KOPT-K1 (cell line): Measurements from ENCODE around the gene SULT4A1.
"Not testable (repeated sequence)": the region's sequence is repeated elsewhere in the genome, so short reads cannot be mapped to it uniquely, and the experiment has no call there.

ENCODE experiments used
- H3K27ac ChIP-seq: fragments of 200-600 bp; sonication (generic); 2 replicates; pipeline ENCODE4 v1.5.1; 2016; ENCODE audit warnings: antibody characterized with exemption, mild to moderate bottlenecking, low read depth, low read length; ENCODE audit not compliant: poor library complexity, severe bottlenecking
- H3K36me3 ChIP-seq: fragments of 200-600 bp; sonication (generic); 2 replicates; pipeline ENCODE4 v1.5.1; 2017; ENCODE audit warnings: antibody characterized with exemption, mild to moderate bottlenecking, low read length, moderate library complexity; ENCODE audit not compliant: insufficient read depth
- H3K9me3 ChIP-seq: fragments of 200-600 bp; sonication (generic); 2 replicates; pipeline ENCODE4 v1.5.1; 2017; ENCODE audit warnings: antibody characterized with exemption, low read length, mild to moderate bottlenecking; ENCODE audit not compliant: insufficient read depth, poor library complexity, severe bottlenecking

SULT4A1 gene, protein sequence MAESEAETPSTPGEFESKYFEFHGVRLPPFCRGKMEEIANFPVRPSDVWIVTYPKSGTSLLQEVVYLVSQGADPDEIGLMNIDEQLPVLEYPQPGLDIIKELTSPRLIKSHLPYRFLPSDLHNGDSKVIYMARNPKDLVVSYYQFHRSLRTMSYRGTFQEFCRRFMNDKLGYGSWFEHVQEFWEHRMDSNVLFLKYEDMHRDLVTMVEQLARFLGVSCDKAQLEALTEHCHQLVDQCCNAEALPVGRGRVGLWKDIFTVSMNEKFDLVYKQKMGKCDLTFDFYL

DNA sequence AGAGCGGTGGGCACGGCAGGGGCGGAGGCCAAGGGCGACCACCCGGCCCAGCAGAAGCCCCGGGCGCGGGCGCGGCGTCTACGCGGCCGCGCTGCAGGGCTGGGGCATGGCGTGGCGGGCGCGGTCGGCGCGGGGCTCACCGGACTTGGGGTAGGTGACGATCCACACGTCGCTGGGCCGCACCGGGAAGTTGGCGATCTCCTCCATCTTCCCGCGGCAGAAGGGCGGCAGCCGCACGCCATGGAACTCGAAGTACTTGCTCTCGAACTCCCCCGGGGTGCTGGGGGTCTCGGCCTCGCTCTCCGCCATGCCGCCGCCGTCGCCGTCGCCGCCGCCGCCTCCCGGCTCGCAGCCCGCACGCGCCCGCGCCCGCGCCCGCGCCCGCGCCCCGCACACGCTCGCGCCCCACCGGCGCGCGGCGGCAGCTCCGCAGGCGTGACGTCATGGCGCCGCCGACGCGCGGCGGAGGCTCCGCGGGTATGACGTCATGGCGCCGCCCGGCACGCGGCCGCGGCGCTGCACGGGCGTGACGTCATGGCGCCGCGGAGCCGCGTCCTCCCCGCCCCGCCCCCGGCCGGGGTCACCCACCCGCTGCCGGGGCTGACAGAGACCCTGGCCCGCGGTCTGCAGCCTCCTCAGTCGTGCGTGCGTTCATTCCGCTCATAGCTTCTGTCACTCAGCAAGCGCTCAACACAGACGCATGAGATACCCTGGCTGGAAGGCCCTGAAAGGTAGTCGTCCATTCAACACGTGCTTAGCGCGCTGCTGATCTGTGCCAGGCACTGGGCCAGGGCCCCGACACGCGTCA lies at the start of gene SULT4A1:
Gene SULT4A1, minus strand, starts transcription at position 440 of the 808 bp plus-strand sequence. Its CDS starts 131 bp downstream, at position 309.
- H3K27ac ChIP-seq, result no peak within 1 kb of the TSS
- H3K9me3 ChIP-seq, result no peaks in the 10 kb centered on the region
- no peaks in the 10 kb centered on the region for H3K36me3 ChIP-seq

DNA sequence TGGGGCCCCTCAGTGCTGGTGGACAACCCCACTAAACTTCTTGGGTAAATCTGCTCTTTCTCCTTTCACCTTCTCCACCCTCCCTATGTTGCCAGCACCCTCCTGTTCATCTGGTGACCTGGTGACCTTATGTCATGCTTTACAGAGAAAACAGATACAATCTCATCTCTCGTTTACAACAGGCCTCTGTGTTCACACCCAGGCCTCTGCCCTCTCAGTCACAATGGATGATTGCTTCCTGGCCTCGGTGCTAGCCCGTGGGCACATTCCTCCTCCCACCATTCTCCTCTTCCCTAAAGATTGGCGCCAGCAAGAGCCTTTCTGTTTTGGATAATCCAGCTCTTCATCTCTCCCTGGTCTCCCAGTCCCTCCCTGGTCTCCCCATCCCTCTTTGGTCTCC lies 49.0 kb upstream of the SULT4A1 start:
- no peaks in the 10 kb centered on the region for H3K36me3 ChIP-seq
- H3K9me3 ChIP-seq, result no peaks in the 10 kb centered on the region
- H3K27ac ChIP-seq, result no peak overlapping the region

DNA sequence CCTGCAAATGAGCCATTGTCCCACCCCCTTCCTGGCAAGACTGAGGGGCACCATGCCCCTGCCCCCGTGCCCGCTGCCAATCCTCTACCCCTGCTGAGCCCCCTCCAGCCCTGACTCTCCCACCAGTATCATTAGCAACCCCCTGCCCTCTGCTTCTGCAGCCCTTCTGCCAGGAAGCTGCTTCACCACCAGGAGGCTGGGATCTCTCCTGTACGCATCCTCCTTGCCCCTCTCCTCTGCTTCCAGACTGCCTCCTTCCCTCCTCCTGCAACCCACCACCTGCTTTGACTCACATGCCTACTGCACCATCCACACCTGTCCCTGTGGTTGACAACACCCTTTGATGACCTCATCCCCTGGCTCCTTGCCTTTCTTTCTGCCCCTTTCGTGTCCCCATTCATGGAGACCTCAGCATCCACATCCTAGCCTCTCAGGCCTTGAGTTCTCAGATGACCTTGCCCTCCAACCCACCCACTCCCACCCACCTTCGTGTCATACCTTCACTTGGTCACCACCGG lies 47.9 kb upstream of the SULT4A1 start:
- Histone ChIP-seq H3K36me3 (no peaks in the 10 kb centered on the region), H3K9me3 (no peaks in the 10 kb centered on the region), H3K27ac (no peak overlapping the region)

DNA sequence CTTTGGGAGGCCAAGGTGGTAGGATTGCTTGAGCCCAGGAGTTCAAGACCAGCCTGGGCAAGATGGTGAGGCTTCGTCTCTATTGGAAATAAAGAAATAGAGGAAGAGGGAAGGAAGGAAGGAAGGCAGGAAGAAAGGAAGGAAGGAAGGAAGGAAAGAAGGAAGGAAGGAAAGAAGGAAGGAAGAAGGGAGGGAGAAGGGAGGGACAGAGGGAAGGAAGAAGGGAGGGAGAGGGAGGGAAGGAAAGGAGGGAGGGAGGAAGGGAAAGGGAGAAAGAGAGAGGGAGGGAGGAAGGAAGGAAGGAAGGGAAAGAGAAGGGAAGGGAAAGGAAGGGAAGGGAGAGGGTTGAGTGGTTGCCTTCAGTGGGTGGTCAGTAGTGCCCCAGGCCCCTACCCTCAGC lies 47.4 kb upstream of the SULT4A1 start:
- Histone ChIP-seq H3K36me3 (no peaks in the 10 kb centered on the region), H3K27ac (no peak overlapping the region), H3K9me3 (no peaks in the 10 kb centered on the region)

GRCh38 chr22:43905681-43906080 lies 43.4 kb upstream of the SULT4A1 start:
- no peaks in the 10 kb centered on the region for H3K9me3 ChIP-seq
- no peaks in the 10 kb centered on the region for H3K36me3 ChIP-seq
- H3K27ac ChIP-seq, result no peak overlapping the region

DNA sequence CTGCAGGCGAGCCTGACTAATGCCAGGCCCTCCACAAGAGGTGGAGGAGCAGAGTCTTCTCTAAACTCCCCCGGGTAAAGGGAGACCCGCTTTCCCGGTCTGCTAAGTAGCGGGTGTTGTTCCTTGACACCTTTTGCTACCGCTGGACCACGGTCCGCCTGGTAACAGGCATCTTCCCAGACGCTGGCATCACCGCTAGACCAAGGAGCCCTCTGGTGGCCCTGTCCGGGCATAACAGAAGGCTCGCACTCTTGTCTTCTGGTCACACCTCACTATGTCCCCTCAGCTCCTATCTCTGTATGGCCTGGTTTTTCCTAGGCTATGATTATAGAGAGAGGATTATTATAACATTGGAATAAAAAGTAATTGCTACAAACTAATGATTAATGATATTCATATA lies 42.1 kb upstream of the SULT4A1 start:
- not testable (repeated sequence) for H3K36me3 ChIP-seq, H3K9me3 ChIP-seq, H3K27ac ChIP-seq

DNA sequence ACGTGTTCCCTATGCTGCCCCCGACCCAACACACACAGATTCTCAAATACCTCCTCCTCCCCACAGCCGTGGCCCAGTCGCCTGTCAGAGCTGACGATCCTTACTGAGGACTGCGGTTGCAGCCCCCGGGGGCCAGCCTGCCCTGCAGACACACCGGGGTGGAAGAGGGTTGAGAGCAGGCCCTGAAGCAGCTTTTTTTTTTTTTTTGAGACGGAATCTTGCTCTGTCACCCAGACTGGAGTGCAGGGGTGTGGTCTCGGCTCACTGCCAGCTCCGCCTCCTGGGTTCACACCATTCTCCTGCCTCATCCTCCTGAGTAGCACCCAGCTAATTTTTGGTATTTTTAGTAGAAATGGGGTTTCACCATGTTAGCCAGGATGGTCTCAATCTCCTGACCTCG lies 40.7 kb upstream of the SULT4A1 start:
- H3K36me3 ChIP-seq, H3K9me3 ChIP-seq, H3K27ac ChIP-seq: not testable (repeated sequence)

DNA sequence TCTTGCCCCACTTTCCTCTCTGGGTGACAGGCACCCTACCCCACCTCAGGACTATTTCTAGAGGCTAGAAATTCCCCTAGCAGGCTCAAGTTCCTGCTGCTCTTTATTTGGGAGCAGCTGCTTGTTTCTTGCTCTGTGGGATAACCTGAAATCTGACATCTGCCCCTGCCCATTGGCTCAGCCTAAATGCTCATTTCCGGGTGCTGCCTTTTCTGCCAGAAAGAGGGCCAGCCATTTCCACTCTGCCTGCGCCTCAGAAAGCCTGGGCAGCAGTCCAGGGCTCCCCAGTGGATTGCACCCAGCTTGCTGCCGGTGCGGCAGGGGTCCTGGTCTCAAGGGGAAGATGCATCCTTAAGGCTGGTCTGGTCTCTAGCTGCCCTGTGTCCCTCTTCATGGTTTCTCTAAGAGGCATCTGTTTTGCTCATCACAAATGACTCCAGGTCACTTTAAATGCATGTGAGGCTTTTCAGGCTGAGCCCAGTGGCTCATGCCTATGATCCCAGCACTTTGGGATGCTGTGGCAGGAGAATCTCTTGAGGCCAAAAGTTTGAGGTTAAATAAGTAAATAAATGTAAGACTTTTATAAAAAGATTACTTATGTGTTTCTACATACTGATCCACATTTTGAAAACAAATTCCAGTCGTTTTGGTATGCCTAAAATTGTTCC lies 39.8 kb upstream of the SULT4A1 start:
- H3K27ac ChIP-seq, result no peak overlapping the region
- H3K9me3 ChIP-seq, result no peaks in the 10 kb centered on the region
- H3K36me3 ChIP-seq, result no peaks in the 10 kb centered on the region

GRCh38 chr22:43900206-43900605 lies 37.9 kb upstream of the SULT4A1 start:
- no peaks in the 10 kb centered on the region for H3K36me3 ChIP-seq
- no peaks in the 10 kb centered on the region for H3K9me3 ChIP-seq
- no peak overlapping the region for H3K27ac ChIP-seq

GRCh38 chr22:43897751-43898261 lies 35.5 kb upstream of the SULT4A1 start:
- H3K36me3 ChIP-seq, result no peaks in the 10 kb centered on the region
- no peak overlapping the region for H3K27ac ChIP-seq
- H3K9me3 ChIP-seq, result no peaks in the 10 kb centered on the region

DNA sequence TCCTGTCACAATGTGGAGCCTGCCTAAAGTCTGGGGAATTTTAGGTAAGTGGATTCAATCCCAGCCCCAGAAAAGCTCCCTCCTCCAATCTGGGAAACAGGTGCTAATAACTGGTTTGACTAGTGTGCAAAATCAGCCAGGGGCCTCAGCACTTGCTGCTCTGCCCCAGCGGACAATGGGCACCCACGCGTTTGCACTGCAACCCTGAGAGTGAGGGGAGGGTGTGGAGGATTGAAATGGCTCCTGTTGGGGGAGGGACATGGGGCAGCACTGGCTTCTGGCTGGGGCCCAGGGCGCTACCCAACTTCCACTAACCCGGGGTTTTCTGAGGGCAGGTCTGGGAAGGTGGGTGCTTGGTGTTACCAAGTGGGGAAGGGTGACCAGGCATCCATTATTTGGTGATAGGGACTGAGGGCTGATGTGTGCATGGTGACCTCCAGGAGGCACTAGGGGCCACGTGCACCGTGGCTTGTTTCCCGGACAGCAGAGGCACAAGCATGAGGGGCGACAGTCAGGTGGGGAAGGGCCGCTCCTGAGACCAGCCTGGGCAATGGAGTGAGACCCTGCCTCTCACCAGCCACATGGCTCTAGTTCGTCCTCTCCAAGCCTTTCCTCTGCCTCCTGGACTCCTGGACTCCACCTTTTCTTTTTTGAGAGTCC lies 33.8 kb upstream of the SULT4A1 start:
- Histone ChIP-seq H3K36me3 (no peaks in the 10 kb centered on the region), H3K27ac (no peak overlapping the region), H3K9me3 (no peaks in the 10 kb centered on the region)

DNA sequence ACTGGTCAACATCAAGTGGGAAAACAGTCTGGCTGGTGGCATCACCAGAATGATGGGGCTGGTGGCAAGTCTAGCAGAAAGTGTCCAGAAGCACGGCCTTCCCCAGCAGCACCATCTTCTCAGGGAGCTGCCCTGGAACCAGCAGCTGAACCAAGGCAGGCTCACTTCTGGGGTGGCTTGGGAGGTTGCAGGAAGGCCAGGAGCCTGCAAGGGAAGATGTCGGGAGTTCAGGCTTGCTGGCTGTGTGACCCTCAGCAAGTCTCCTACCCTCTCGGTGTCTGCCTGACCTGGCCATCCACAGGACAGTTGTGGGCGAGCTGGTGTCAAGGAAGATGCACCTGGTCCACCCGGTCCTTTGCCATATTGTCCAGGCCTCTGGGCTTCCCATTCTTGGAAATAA lies 31.8 kb upstream of the SULT4A1 start:
- H3K9me3 ChIP-seq, result no peaks in the 10 kb centered on the region

GRCh38 chr22:43893266-43893665 lies 31.0 kb upstream of the SULT4A1 start:
- Histone ChIP-seq H3K9me3 (no peaks in the 10 kb centered on the region), H3K27ac (no peak overlapping the region), H3K36me3 (no peaks in the 10 kb centered on the region)

More for the DNA sequence above, 31.8 kb upstream of the SULT4A1 start:
- no peaks in the 10 kb centered on the region for H3K36me3 ChIP-seq
- H3K27ac ChIP-seq, result no peak overlapping the region

DNA sequence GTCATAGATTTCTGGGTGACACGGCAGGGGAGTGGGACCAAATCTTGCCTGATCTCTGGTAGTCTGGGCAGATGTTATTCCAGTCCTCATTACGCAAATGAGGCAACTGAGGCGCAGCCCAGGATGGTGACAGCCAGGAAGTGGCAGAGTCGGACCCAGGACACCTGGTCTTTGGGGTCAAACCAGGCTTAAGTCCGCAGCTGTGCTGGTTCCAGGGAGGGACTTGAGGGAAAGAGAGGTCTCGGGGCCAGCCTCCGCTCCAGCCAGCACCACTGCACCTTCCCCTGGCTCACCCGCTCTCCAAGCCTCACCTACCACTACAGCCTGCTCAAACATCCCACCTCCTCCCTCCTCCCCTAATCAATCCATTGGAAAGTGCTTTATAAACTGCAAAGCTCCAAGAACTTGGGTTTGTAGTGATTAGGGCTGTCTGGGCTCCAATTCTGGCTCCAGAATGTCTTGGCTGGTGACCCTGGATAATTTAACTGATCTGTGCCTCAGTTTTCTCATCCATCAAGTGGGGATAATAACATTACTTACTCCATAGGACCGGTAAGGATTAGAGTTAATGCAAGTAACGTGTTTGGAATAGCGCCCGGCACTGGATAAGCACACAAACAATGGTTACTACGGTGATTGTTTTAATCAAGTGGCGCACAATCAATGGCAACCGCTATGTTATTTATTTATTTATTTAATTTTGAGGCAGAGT lies 30.0 kb upstream of the SULT4A1 start:
- H3K27ac ChIP-seq, result no peak overlapping the region
- H3K36me3 ChIP-seq, result no peaks in the 10 kb centered on the region
- no peaks in the 10 kb centered on the region for H3K9me3 ChIP-seq
